ENCODE measurements around the gene FURIN. TPM values are rescaled to one million over a fixed set of nuclear protein-coding genes. Genes with fewer than 3 reads are reported as not detected.

FURIN gene
- total RNA-seq, 1 donor from 2014 or later, result 42.7 TPM

GRCh38 chr15:90838544-90838943 is 29.8 kb upstream of the FURIN start:
- intact Hi-C loops (cut with micrococcal nuclease), result no loop called here
- Histone ChIP-seq H3K27me3 (ENCODE audit: low read depth) (no peaks in the 10 kb centered on the region), H3K27ac (replicated peaks) (no peak overlapping the region), H3K4me1 (peaks cover 6% of the 10 kb centered on the region), H3K9me3 (replicated peaks) (no peaks in the 10 kb centered on the region), H3K4me3 (no peak overlapping the region), H3K36me3 (no peaks in the 10 kb centered on the region)
- no peak for DNase-seq
- no peak for TF ChIP-seq CTCF (IDR thresholded peaks at IDR 0.05; ENCODE audit: borderline replicate concordance)

DNA sequence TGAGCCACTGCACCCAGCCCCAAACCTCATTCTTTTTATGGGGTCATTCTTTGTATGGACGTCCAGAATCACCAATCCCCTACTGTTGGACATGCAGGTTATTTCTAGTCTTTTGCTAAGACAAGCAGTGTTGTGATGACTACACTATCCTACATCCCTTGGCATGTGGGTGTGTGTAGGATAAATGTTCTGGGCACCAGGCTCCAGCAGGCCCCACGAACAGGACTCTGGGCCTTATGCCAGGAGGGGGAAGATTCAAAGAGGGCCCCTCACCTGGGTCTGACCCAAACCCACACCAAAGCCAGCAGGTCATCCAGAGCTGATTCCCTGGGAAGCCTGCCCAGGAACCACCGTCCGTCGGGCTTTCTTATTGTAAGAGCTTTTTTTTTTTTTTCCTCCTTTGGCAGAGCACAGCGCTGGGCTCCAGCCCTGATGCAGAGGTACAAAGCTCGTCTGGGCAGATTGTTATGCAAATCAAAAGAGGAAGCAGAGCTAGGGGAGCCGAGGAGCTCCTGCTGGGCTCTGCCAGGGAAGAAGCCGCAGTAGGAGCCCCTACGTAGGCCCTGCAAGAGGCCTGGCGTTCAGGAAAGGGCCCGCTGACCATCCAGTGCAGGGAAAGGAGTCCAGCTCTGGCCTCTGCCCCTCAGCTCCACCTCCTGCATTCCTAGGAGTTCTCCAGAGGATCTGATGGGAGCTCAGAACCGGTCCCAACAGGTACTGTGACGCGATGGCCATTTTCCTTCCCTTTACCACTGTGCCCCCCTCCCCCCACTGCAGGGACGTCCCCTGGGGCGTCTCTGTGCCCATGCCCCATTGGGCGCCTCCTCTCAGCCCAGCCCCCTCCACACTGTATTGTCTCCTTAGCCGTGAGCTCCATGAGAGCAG is 29.0 kb upstream of the FURIN start:
- Histone ChIP-seq H3K4me1 (peaks cover 6% of the 10 kb centered on the region), H3K9me3 (replicated peaks) (no peaks in the 10 kb centered on the region), H3K27me3 (ENCODE audit: low read depth) (no peaks in the 10 kb centered on the region), H3K36me3 (no peaks in the 10 kb centered on the region), H3K27ac (replicated peaks) (no peak overlapping the region), H3K4me3 (peak overlapping the region; percentile 9)
- no peak for DNase-seq
- intact Hi-C loops (cut with micrococcal nuclease), result no loop called here
- TF ChIP-seq CTCF (IDR thresholded peaks at IDR 0.05; ENCODE audit: borderline replicate concordance), result no peak

DNA sequence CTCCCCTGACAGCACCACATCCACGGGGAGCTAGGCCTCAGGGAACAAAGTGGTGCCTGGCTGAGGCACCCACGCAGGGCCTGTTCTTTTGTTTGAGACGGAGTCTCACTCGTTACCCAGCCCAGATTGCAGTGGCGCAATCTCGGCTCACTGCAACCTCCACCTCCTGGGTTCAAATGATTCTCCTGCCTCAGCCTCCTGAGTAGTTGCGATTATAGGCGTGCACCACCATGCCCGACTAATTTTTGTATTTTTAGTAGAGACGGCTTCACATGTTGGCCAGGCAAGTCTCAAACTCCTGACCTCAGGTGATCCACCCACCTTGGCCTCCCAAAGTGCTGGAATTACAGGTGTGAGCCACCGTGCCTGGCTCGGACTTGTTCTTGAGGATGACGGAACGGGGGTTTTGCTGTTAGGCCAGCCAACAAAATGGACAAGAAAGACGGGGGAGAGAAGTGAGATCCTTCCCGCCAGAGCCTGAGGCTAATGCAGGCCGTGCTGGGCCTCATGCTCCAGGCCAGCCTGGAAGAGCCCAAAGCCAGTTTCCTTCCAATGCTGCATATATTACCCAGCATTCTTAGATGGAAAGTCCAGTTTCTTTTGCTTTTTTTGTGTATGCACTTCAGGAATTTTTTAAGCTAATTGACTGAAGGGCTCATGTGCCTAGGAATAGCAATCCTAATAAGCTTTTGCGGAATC is 28.1 kb upstream of the FURIN start:
- DNase-seq, result no peak
- Histone ChIP-seq H3K9me3 (replicated peaks) (no peaks in the 10 kb centered on the region), H3K27me3 (ENCODE audit: low read depth) (no peaks in the 10 kb centered on the region), H3K4me1 (peaks cover 6% of the 10 kb centered on the region), H3K27ac (replicated peaks) (no peak overlapping the region), H3K4me3 (peak overlapping the region; percentile 9), H3K36me3 (no peaks in the 10 kb centered on the region)
- TF ChIP-seq CTCF (IDR thresholded peaks at IDR 0.05; ENCODE audit: borderline replicate concordance), result no peak
- intact Hi-C loops (cut with micrococcal nuclease), result no loop called here

- H3K27me3 ChIP-seq (ENCODE audit: low read depth), result no peaks in the 10 kb centered on the region
- intact Hi-C loops (cut with micrococcal nuclease), result no loop called here
- H3K27ac ChIP-seq (replicated peaks), result no peak overlapping the region
- no peak for TF ChIP-seq CTCF (IDR thresholded peaks at IDR 0.05; ENCODE audit: borderline replicate concordance)
- H3K4me3 ChIP-seq, result no peak overlapping the region
- H3K4me1 ChIP-seq, result peaks cover 3% of the 10 kb centered on the region
- DNase-seq, result no peak
- H3K9me3 ChIP-seq (replicated peaks), result no peaks in the 10 kb centered on the region
- no peaks in the 10 kb centered on the region for H3K36me3 ChIP-seq
Observed at GRCh38 chr15:90840954-90841353, 27.4 kb upstream of the FURIN start.

- intact Hi-C loops (cut with micrococcal nuclease), result no loop called here
- no peak for TF ChIP-seq CTCF (IDR thresholded peaks at IDR 0.05; ENCODE audit: borderline replicate concordance)
- no peak overlapping the region for H3K27ac ChIP-seq (replicated peaks)
- H3K9me3 ChIP-seq (replicated peaks), result no peaks in the 10 kb centered on the region
- no peak for DNase-seq
- H3K4me3 ChIP-seq, result no peak overlapping the region
- H3K4me1 ChIP-seq, result no peaks in the 10 kb centered on the region
- H3K36me3 ChIP-seq, result no peaks in the 10 kb centered on the region
- H3K27me3 ChIP-seq (ENCODE audit: low read depth), result no peaks in the 10 kb centered on the region
Observed at GRCh38 chr15:90844696-90845095, 23.7 kb upstream of the FURIN start.

Data from left ventricle myocardium inferior (tissue), 1 donor.